ENCODE results near the gene PIP4K2A. TPM values are rescaled to one million over a fixed set of nuclear protein-coding genes. Genes with fewer than 3 reads are reported as not detected.

PIP4K2A gene
- total RNA-seq, 1 experiment from 2014 or later: 25.1 TPM

DNA sequence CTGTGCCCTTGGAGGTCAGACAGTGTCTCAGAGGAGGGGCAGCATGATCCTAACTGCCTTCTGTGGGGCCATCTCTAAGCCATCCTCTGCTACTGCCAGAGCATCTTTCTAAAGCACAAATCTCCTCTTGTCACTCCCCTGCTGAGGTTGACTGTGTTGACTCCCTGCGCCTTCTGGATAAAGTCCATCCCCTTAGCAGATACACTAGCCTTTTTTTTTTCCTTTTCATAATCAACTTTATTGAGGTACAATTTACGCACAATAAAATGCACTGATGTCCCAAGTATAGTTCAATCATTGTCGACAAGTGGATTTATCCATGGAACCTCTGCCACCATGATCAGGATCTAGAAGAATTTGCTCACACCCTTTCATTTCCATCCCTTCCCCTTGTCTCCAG, 219.0 kb downstream of the PIP4K2A start:
- no peak for DNase-seq (ENCODE audit: extremely low read depth, low read depth)

DNA sequence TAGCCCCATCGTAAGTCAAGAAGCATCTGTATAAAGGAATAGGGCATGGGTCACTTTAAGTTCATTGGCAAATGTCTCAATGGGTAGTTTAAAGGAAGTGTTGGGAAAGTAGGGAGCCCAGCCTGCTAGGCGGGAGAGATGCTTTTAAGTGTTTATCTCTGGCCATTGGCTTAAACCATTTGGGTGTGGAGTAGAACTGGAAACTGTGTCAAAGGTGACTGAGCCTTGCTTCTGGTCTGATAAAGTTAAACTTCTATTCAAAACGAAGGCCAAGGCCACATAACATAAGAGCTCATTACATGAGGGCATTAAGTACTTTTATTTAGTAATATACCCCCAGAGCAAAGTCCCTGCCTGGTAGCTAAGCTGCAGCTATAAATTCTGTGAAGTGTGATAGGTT, 220.4 kb downstream of the PIP4K2A start:
- no peak for DNase-seq (ENCODE audit: extremely low read depth, low read depth)

DNA sequence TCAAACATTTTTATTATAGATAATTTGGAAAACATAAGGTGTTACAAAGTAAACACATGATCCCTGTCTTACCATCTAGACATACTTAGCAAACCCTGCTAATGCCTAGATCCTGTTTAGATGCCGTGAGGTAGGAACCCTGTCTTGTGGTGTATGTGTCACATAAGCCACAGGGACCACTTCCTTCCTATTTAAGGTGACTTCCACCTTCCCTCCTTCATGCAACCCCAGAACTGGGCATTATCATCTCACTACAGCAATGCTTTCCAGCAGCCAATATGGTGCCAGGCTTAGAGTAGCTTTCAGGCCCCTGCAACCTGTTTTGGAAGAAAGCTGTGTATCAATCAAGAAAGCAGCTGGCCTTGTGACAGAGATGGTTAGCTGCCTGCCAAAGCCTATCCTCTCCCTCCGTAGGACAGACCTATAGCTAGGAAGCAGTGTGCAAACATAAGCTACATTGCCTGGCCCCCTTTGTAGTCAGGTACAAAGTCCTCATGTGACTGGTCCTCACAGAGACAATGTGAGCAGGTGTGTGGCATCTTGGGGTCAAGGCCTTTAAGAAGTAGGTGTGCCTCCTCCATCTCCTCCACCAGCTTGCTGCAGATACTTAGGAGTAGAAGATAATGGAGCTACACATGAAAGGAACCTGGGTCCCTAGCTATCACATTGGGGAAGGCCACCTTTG, 222.3 kb downstream of the PIP4K2A start:
- no peak for DNase-seq (ENCODE audit: extremely low read depth, low read depth)

DNA sequence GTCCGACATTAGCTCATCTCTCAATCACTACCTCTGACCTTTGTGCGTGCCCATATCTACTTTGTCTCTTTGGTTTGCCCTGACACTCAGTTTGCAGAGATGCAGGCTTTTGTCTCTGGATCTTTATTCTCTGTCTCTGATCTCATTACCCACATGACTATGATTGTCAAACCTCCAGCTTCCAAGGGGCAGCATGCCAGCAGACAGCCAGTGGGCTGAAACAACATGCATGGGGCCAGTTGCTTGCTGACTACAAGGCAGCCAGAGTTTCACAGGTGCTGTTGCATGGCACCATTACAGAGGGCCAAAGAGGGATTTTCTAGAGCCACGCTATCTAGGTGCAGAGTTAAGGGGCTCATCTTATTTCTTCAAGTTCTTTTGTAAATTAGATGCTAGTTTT, 222.9 kb downstream of the PIP4K2A start:
- DNase-seq (ENCODE audit: extremely low read depth, low read depth): no peak

DNA sequence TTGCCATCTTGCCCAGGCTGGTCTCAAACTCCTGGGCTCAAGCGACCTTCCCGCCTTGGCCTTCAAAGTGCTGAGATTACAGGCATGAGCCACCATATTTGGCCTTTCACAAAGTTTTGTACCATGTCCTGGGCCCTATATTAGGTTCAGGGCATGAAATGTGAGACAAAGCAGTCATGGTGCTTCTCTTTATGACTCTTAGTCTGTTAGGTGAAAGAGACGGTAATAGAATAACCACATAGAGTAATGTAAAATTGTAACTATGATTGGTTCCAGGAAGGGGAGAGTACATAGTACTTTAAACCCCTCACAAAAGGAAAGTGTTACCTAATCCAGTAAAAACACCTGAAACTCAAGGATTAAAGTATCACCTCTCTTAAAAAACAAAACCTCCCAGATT, 224.4 kb downstream of the PIP4K2A start:
- no peak for DNase-seq (ENCODE audit: extremely low read depth, low read depth)

DNA sequence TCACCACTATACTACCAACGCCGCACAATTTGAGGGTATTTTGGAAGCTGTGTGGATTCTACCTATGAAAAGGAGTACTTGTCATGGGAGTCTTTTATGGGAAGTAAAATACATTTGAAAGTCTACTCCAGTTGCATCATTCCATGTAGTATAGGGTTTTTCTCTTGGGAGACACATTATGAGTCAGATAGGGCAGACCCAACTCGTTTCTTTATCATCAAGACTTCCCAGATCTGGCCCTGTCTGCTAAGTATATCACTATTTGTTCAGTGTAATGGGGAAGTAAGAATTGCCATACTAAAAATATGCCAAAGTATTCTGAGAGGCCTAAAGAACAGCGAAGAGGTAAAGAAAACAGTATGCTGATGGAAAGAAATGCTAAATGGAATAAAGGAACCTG, 224.9 kb downstream of the PIP4K2A start:
- no peak for DNase-seq (ENCODE audit: extremely low read depth, low read depth)

DNA sequence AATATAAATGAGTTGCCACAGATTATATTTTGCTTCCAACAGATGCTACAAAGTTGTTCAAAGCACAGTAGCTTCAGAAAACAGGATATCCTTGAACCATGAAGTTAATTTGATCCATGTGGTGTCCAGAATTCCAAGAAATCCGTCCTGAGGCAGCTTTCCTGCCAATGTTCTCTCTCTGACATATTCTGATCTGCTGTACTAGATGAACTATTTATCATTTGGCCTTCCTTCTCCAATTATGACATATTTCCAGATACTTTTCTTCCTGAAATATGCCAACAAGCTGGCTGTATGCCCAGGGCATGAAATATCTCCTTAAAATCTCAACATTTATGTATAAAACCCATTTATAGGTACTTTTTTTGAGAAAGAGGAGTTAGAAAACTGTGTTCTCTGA, 227.9 kb downstream of the PIP4K2A start:
- no peak for DNase-seq (ENCODE audit: extremely low read depth, low read depth)

Other genes starting within 250 kb of the PIP4K2A start
- gene ARMC3, start 213.5 kb upstream of the PIP4K2A start, total RNA-seq (2014; rRNA removed; shearing (Covaris generic)): 0.25 TPM in 1 of 2 replicates, not detected in the other